ENCODE data around the gene VIL1. TPM values are rescaled to one million over a fixed set of nuclear protein-coding genes. Genes with fewer than 3 reads are reported as not detected.

The VIL1 gene
- total RNA-seq, 1 experiment from 2014 or later: 4.2 TPM

- no peak overlapping the region for H3K56ac ChIP-seq (ENCODE audit: insufficient read length, low read depth, low read length)
- H3K23me2 ChIP-seq (ENCODE audit: insufficient read length, low read depth, low read length, poor library complexity, severe bottlenecking): no peaks in the 10 kb centered on the region
- no peak overlapping the region for H3K27ac ChIP-seq (ENCODE audit: insufficient read length, low read depth, low read length)
- no peak overlapping the region for H3K23ac ChIP-seq (ENCODE audit: insufficient read length, low read depth, low read length)
- H3K79me2 ChIP-seq (ENCODE audit: insufficient read depth, low read length): no peaks in the 10 kb centered on the region
- H4K20me1 ChIP-seq (ENCODE audit: control insufficient read depth, insufficient read depth, insufficient read length): no peaks in the 10 kb centered on the region
- H3K9me3 Mint-ChIP-seq: no peaks in the 10 kb centered on the region
- no peak overlapping the region for H3K4me3 Mint-ChIP-seq
- H3K4me1 Mint-ChIP-seq: peaks cover 8 to 13% of the 10 kb centered on the region in 2 experiments
- H3K4me1 ChIP-seq (ENCODE audit: insufficient read depth, low read length): no peaks in the 10 kb centered on the region
- no peak overlapping the region for H4K91ac ChIP-seq (ENCODE audit: insufficient read length, low read depth, low read length)
- H2BK20ac ChIP-seq (ENCODE audit: low read depth, low read length, poor library complexity, severe bottlenecking): no peak overlapping the region
- H2AFZ ChIP-seq (ENCODE audit: low read length): no peak overlapping the region
- H3K4me2 ChIP-seq (ENCODE audit: insufficient read depth, insufficient read length, low read length): no peak overlapping the region
- H3K27ac Mint-ChIP-seq: peak overlapping the region in 1 of 3 experiments; percentile 44; a peak in 1 of 7 replicates
- H2BK12ac ChIP-seq (ENCODE audit: insufficient read length, low read depth, low read length): no peak overlapping the region
- H3K36me3 Mint-ChIP-seq (ENCODE audit: insufficient read depth in 1 of 3, low read depth in 3 of 3): peaks cover 0 to 4% (median 0%) of the 10 kb centered on the region in 3 experiments; a peak in 1 of 7 replicates
- no peak overlapping the region for H3T11ph ChIP-seq (ENCODE audit: low read length)
- H2BK120ac ChIP-seq (ENCODE audit: low read depth, low read length, poor library complexity, severe bottlenecking): no peak overlapping the region
- H2BK15ac ChIP-seq (ENCODE audit: low read depth, low read length): no peak overlapping the region
- H3K79me1 ChIP-seq (ENCODE audit: insufficient read depth, low read depth, low read length, poor library complexity, severe bottlenecking): no peaks in the 10 kb centered on the region
- TF ChIP-seq CTCF (conservative IDR thresholded peaks at IDR 0.05): no peak
- no peaks in the 10 kb centered on the region for H3K27me3 ChIP-seq (ENCODE audit: insufficient read depth, low read length)
- no peak overlapping the region for H4K8ac ChIP-seq (replicated peaks; ENCODE audit: insufficient read length, low read depth, low read length)
- H3K4ac ChIP-seq (ENCODE audit: low read depth, low read length): no peak overlapping the region
- H3K27me3 Mint-ChIP-seq (ENCODE audit: low read depth): no peaks in the 10 kb centered on the region; the same call in none of the 2 replicates
- H4K5ac ChIP-seq (ENCODE audit: insufficient read length, low read depth, low read length): no peak overlapping the region
- no peak overlapping the region for H3K18ac ChIP-seq (ENCODE audit: insufficient read length, low read depth, low read length)
- no peak overlapping the region for H2BK5ac ChIP-seq (ENCODE audit: insufficient read length, low read length)
- no peak overlapping the region for H3K14ac ChIP-seq (ENCODE audit: insufficient read depth, low read length)
- no peaks in the 10 kb centered on the region for H3K9me3 ChIP-seq (ENCODE audit: control insufficient read depth, low read depth, low read length)
- no CpG with 5 or more reads among the region's 9 CpGs for WGBS (ENCODE audit: extremely low coverage, insufficient read length, low lambda C conversion rate)
- DNase-seq: no peak
- no peak overlapping the region for H3K9ac ChIP-seq (ENCODE audit: extremely low read depth, insufficient read length, low read length)
- no peak overlapping the region for H2AK5ac ChIP-seq (ENCODE audit: insufficient read length, low read length)
Measured at GRCh38 chr2:218423584-218423983, 4.7 kb downstream of the VIL1 start.

Data from H9 (cell line).